ENCODE measurements around the gene YEATS4.
A peak's percentile ranks its signal among the peaks of the same experiment; 100 is the strongest.

Gene YEATS4

GRCh38 chr12:69389831-69390230 lies 30.3 kb downstream of the YEATS4 start:
- Histone ChIP-seq H3K27ac (peak overlapping the region in 1 of 2 donors; percentile 30), H3K4me3 (no peak overlapping the region)
- no peak for TF ChIP-seq CTCF (IDR thresholded peaks at IDR 0.05)
- no peak for DNase-seq (ENCODE audit: low spot score)

GRCh38 chr12:69392179-69392928 lies 32.8 kb downstream of the YEATS4 start:
- Histone ChIP-seq H3K4me3 (no peak overlapping the region), H3K27ac (no peak overlapping the region)
- no peak for TF ChIP-seq CTCF (IDR thresholded peaks at IDR 0.05)
- DNase-seq (ENCODE audit: low spot score), result no peak

- no peak for DNase-seq (ENCODE audit: low spot score)
- TF ChIP-seq CTCF (IDR thresholded peaks at IDR 0.05), result no peak
- no peak overlapping the region for H3K4me3 ChIP-seq
- H3K27ac ChIP-seq, result no peak overlapping the region
Measured at GRCh38 chr12:69396041-69396440, 36.5 kb downstream of the YEATS4 start.

- TF ChIP-seq CTCF (IDR thresholded peaks at IDR 0.05), result no peak
- H3K27ac ChIP-seq, result no peak overlapping the region
- no peak for DNase-seq (ENCODE audit: low spot score)
- no peak overlapping the region for H3K4me3 ChIP-seq
Measured at GRCh38 chr12:69396963-69397362, 37.4 kb downstream of the YEATS4 start.

GRCh38 chr12:69397978-69398377 lies 38.4 kb downstream of the YEATS4 start:
- H3K27ac ChIP-seq, result no peak overlapping the region
- TF ChIP-seq CTCF (IDR thresholded peaks at IDR 0.05), result no peak
- DNase-seq (ENCODE audit: low spot score), result no peak
- no peak overlapping the region for H3K4me3 ChIP-seq

- Histone ChIP-seq H3K4me3 (no peak overlapping the region), H3K27ac (peak overlapping the region; percentile 68 to 70)
- no peak for TF ChIP-seq CTCF (IDR thresholded peaks at IDR 0.05)
- no peak for DNase-seq (ENCODE audit: low spot score)
Measured at GRCh38 chr12:69401940-69402339, 42.4 kb downstream of the YEATS4 start.

GRCh38 chr12:69404851-69405565 lies 45.5 kb downstream of the YEATS4 start:
- no peak for DNase-seq (ENCODE audit: low spot score)
- TF ChIP-seq CTCF (IDR thresholded peaks at IDR 0.05), result no peak
- H3K4me3 ChIP-seq, result peak overlapping the region; percentile 53
- peak overlapping the region; percentile 6 to 78 for H3K27ac ChIP-seq

Measured in coronary artery (tissue), 2 donors.